GM13976 (cell line): Measurements from ENCODE around the gene EPB41L3.
"Not testable (repeated sequence)": the region's sequence is repeated elsewhere in the genome, so short reads cannot be mapped to it uniquely, and the experiment has no call there.

ENCODE experiments used
- DNase-seq: peaks from one replicate; pipeline ENCODE4 v3.0.0; 2012; ENCODE audit warnings: low spot score
- in situ Hi-C: fragments of 300-500 bp; cut with MboI; formaldehyde crosslinking; loops from one replicate; pipeline ENCODE4 v1.12.0; 2022; ENCODE audit warnings: low sequenced_read_pairs, mixed read lengths, inconsistent platforms; ENCODE audit not compliant: unreplicated experiment
- TF ChIP-seq, protein P1 (sequence below): IDR thresholded peaks from 2 replicates; pipeline ENCODE4 v1.5.1; 2012; ENCODE audit warnings: borderline replicate concordance, mild to moderate bottlenecking; ENCODE audit not compliant: insufficient read depth; ENCODE audit errors: extremely low read depth, missing control alignments, control extremely low read depth

The EPB41L3 gene

DNA sequence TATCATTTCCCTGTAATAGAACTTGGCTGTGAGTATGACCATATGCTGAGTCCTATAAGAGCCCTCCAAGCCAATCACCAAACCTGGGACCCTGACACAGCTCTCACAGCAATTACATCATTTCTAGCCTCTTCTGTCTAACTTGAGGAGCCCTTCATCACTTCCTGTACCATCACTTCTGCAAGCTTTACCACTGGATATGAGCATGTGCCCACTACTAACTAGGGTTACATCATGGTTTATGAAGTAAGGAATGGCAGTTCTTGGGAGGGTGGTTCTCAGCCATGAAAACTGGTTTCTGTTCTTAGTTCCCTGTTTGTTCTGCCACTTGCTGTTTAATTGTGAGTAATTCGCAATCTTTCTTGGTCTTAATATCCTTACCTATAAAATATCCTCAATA is 31.0 kb upstream of the EPB41L3 start:
- TF ChIP-seq, protein P1, sequence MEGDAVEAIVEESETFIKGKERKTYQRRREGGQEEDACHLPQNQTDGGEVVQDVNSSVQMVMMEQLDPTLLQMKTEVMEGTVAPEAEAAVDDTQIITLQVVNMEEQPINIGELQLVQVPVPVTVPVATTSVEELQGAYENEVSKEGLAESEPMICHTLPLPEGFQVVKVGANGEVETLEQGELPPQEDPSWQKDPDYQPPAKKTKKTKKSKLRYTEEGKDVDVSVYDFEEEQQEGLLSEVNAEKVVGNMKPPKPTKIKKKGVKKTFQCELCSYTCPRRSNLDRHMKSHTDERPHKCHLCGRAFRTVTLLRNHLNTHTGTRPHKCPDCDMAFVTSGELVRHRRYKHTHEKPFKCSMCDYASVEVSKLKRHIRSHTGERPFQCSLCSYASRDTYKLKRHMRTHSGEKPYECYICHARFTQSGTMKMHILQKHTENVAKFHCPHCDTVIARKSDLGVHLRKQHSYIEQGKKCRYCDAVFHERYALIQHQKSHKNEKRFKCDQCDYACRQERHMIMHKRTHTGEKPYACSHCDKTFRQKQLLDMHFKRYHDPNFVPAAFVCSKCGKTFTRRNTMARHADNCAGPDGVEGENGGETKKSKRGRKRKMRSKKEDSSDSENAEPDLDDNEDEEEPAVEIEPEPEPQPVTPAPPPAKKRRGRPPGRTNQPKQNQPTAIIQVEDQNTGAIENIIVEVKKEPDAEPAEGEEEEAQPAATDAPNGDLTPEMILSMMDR: no peak
- in situ Hi-C loops: no loop called here

DNA sequence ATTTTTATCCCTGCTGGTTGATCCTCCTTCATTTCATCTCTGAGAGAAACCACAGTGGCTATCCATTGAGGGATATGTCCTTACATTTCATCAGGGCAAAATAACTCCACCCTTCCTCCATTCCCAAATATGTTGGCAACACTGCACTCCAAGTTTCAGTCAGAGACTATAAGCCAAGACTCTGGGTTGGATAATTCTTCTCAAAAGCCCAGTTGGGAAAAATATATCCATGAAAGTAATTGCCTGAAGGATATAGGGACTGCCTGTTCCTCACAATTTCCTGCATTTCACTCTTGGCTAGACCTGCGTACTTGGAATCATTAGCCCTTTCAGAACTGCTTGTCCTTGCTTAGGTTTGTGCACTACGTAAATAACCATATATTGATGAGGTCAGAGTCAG is 27.9 kb upstream of the EPB41L3 start:
- TF ChIP-seq, protein P1: no peak
- in situ Hi-C loops: no loop called here
- no peak for DNase-seq

More for the DNA sequence above, 31.0 kb upstream of the EPB41L3 start:
- DNase-seq: no peak

DNA sequence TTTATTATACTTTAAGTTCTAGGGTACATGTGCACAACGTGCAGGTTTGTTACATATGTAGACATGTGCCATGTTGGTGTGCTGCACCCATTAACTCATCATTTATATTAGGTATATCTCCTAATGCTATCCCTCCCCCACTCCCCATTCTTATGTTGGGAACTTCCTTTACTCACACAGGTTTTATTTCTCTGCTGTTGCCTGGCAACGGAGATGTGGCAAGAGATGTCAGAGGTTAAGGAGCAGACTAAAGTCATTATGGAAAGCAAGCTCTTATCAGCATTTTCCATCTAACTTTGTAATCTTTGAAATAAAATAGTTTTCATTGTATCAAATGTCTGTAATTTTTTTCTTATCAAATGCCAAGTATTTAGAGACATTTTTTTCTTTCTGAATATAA is 26.8 kb upstream of the EPB41L3 start:
- DNase-seq, in situ Hi-C loops: not testable (repeated sequence)

DNA sequence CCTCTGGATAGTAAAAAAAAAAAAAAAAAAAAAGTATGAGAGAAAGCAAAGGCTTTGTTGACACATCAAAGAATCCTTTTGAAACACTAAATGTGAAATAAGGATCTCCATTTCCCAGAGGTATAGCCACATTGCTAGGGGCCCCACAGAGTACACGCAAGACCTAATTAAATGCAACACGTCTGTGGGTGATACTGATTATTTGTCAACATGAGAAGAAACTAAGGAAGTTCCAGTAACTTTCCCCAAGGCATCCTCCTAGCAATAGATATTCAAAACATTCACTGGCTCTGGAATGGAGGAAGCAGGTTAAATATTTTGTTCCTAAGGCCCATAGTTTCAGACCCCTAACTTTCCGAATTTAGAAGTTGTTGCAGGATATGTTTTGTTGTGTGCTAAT is 24.6 kb upstream of the EPB41L3 start:
- in situ Hi-C loops: no loop called here
- TF ChIP-seq, protein P1: no peak

DNA sequence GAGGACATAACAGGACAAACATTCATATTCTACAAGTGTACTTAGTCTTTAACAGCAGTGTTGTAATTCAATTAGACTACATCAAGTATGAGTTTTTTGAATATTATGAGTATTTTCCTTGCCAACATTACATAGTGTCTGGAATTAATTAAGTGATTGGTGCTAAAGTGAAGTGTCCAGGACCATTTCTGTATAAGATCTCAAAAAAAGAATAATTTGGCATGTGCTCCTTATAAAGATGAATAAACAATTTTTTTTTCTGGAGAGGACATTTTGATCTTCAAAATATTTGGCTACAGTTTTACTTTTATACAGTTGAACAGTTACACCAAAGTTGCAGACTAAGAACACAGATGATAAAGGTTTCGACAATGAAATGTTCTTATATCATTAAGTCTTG is 15.1 kb upstream of the EPB41L3 start:
- no peak for DNase-seq
- in situ Hi-C loops: no loop called here
- TF ChIP-seq, protein P1: no peak

More for the DNA sequence above, 24.6 kb upstream of the EPB41L3 start:
- no peak for DNase-seq

DNA sequence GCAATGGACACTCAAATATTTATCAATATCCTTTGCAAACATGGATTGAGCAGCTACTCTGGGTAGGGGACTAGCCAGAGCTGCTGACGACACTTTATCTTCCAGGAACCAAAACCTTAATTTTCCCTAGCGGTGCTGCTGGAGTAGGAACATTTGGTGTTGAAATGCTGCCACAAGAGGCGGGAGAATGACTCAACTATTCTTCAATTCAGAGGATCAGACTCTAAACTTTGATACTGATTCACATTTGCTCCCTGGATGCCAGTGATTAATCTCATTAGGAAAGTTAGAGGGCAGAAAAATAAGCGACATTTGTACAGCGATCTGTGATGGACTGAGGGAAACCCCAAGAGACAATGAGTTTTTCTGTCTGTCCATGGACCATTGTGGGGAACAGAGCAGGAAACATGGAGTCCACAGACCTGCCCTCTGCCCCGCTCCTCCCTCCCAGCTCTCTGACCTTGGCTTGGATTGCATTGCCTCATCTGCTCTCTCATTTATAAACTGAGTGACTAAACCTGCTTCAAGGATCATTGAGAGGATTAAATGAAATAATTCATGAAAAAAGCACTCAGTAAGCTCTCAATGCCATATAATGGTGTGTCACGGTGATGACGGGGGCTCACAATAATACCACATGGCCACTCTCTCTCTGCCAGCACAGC is 12.6 kb upstream of the EPB41L3 start:
- in situ Hi-C loops: no loop called here
- no peak for DNase-seq
- TF ChIP-seq, protein P1: no peak

DNA sequence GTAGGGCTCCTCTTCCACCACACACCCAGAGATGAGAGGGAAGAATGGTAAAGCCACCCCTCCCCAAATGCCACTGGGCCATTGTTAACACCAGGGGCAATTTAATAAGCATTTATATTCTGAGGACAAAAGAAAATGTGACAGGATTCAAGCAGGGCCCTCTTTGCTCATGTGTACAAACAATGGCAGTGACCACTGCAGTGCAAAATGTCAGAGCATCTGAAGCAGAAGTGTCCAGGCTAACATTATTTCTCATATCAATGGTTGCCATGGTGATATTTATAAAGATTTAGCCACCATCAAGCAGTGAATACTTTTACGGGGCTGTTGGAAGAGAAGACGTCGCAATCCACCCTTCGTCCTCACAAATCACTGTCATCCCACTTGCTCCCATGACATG is 10.8 kb upstream of the EPB41L3 start:
- in situ Hi-C loops: no loop called here
- DNase-seq: no peak
- TF ChIP-seq, protein P1: no peak
